K562 (cell line): Measurements from ENCODE around the gene KLRC3. TPM values are rescaled to one million over a fixed set of nuclear protein-coding genes. Genes with fewer than 3 reads are reported as not detected.

ENCODE experiments used
- ATAC-seq: fragments of 200-7000 bp; cut with Tn5 transposase; 3 replicates; pipeline ENCODE4 v1.9.1; 2020; ENCODE audit warnings: moderate library complexity
- BruUV-seq: library from RNA; stranded (reverse); fragments of 400-500 nt; replicated peaks from 2 replicates; lab custom pipeline; 2021; lab: Mats Ljungman, UMichigan
- CTCF ChIA-PET: fragments of 300-600 bp; formaldehyde crosslinking; extraction: SDS; loops from one replicate; lab custom pipeline; 2021; ENCODE audit warnings: low intra/inter-chr PET ratio; lab: Yijun Ruan, JAX
- POLR2A ChIA-PET: fragments of 300-600, 350-650 bp; sonication (Branson Sonifier 250); formaldehyde crosslinking; extraction: SDS; loops from one replicate; lab custom pipeline; 2021; ENCODE audit warnings: antibody characterized with exemption, inconsistent platforms; lab: Yijun Ruan, JAX
- DNase-seq, 4 experiments: peaks; one replicate each; pipeline versions ENCODE4 v3.0.0 to v3.0.0-alpha.2; 2011 to 2018; ENCODE audit warnings: low spot score in 3 of 4, mixed read lengths in 3 of 4; ENCODE audit errors: extremely low read depth in 1 of 4
- FAIRE-seq: peaks from 2 replicates; lab custom pipeline; 2011; peaks lifted over from hg19 to GRCh38; lab: Jason Lieb, UNC
- H2AFZ ChIP-seq: 2 replicates; pipeline ENCODE4 v1.6.0; 2011; ENCODE audit warnings: low read depth, low read length, control low read depth, inconsistent platforms
- H3K27ac ChIP-seq: fragments of 200-600 bp; 3 replicates; pipeline ENCODE4 v1.8.0; 2011; ENCODE audit warnings: low read depth, mild to moderate bottlenecking, control low read depth, inconsistent platforms, low read length, moderate library complexity, mixed read lengths; ENCODE audit errors: extremely low read depth
- H3K27me3 ChIP-seq, 2 experiments: fragments of 300-600 bp in 1 of 2; 2 replicates in 1 of 2; 3 replicates in 1 of 2; pipeline versions ENCODE4 v1.6.0 to v1.8.0; 2011; ENCODE audit warnings: inconsistent platforms in 2 of 2, low read length in 2 of 2, mild to moderate bottlenecking in 1 of 2, mixed read lengths in 1 of 2, moderate library complexity in 1 of 2; ENCODE audit not compliant: control insufficient read depth in 2 of 2, insufficient read depth in 2 of 2
- H3K36me3 ChIP-seq: fragments of 300-600 bp; 3 replicates; pipeline ENCODE4 v1.8.0; 2011; ENCODE audit warnings: mild to moderate bottlenecking, low read length, inconsistent platforms; ENCODE audit not compliant: control insufficient read depth, insufficient read depth
- H3K4me1 ChIP-seq, 2 experiments: fragments of 200-600 bp in 1 of 2; replicated peaks in 1 of 2; 2 replicates in 1 of 2; 3 replicates in 1 of 2; pipeline versions ENCODE4 v1.5.1 to v1.8.0; 2011; ENCODE audit warnings: inconsistent platforms in 2 of 2, low read length in 2 of 2, mild to moderate bottlenecking in 1 of 2, mixed read lengths in 1 of 2, moderate library complexity in 1 of 2; ENCODE audit not compliant: control insufficient read depth in 2 of 2, insufficient read depth in 2 of 2
- H3K4me2 ChIP-seq: 2 replicates; pipeline ENCODE4 v1.6.1; 2011; ENCODE audit warnings: low read length, control low read depth, inconsistent platforms, mixed read lengths; ENCODE audit not compliant: insufficient read depth
- H3K4me3 ChIP-seq: fragments of 200-600 bp; sonication (generic), shearing (Covaris generic); 2 replicates; pipeline ENCODE4 v1.5.1; 2016; ENCODE audit warnings: control low read depth, inconsistent platforms
- H3K79me2 ChIP-seq: fragments of 200-600 bp; 3 replicates; pipeline ENCODE4 v1.8.0; 2011; ENCODE audit warnings: low read length, inconsistent platforms; ENCODE audit not compliant: control insufficient read depth, insufficient read depth
- H3K9ac ChIP-seq, 2 experiments: 2 replicates each; pipeline versions ENCODE4 v1.6.0 to v1.6.1; 2011; ENCODE audit warnings: low read depth in 2 of 2, low read length in 2 of 2, control low read depth in 1 of 2, inconsistent platforms in 1 of 2, mild to moderate bottlenecking in 1 of 2, mixed read lengths in 1 of 2; ENCODE audit not compliant: insufficient read depth in 1 of 2
- H3K9me1 ChIP-seq: one replicate; pipeline ENCODE4 v1.6.0; 2011; ENCODE audit warnings: inconsistent platforms, mild to moderate bottlenecking, low read length, moderate library complexity; ENCODE audit not compliant: control insufficient read depth, insufficient read depth
- H3K9me3 ChIP-seq: replicated peaks from 2 replicates; pipeline ENCODE4 v1.5.1; 2011; ENCODE audit warnings: low read depth, low read length, inconsistent platforms; ENCODE audit not compliant: control insufficient read depth, insufficient read depth
- H4K20me1 ChIP-seq: replicated peaks from 2 replicates; pipeline ENCODE4 v1.6.1; 2011; ENCODE audit warnings: low read length, inconsistent platforms, mixed read lengths; ENCODE audit not compliant: control insufficient read depth, insufficient read depth
- AFF1 ChIP-seq, 2 experiments: fragments of 450-650 bp; IDR thresholded peaks; 2 replicates each; pipeline ENCODE4 v1.6.1; 2018; ENCODE audit warnings: mild to moderate bottlenecking in 2 of 2, low read depth in 1 of 2; ENCODE audit not compliant: partially characterized antibody in 2 of 2
- ARID2 ChIP-seq: fragments of 450-650 bp; IDR thresholded peaks from 2 replicates; pipeline ENCODE4 v1.6.1; 2017; ENCODE audit warnings: antibody characterized with exemption, mild to moderate bottlenecking
- CHAMP1 ChIP-seq: fragments of 450-650 bp; IDR thresholded peaks from 2 replicates; pipeline ENCODE4 v1.6.1; 2016; ENCODE audit warnings: mild to moderate bottlenecking
- FUS ChIP-seq: fragments of 200-400 bp; formaldehyde crosslinking; optimal IDR thresholded peaks from 2 replicates; pipeline ENCODE3; 2017; ENCODE audit warnings: low read depth, low read length
- GTF2F1 ChIP-seq: IDR thresholded peaks from 2 replicates; pipeline ENCODE4 v1.6.1; 2011; ENCODE audit warnings: low read depth, low read length, improper control_type of control experiment
- HLTF ChIP-seq: fragments of 450-650 bp; IDR thresholded peaks from 2 replicates; pipeline ENCODE4 v1.6.1; 2016
- HNRNPL ChIP-seq: fragments of 200-400 bp; formaldehyde crosslinking; IDR thresholded peaks from 2 replicates; pipeline ENCODE4 v1.6.1; 2017; ENCODE audit warnings: low read depth, mild to moderate bottlenecking, low read length
- RBM39 ChIP-seq: fragments of 200-400 bp; formaldehyde crosslinking; optimal IDR thresholded peaks from 2 replicates; pipeline ENCODE3; 2018; ENCODE audit warnings: low read depth, low read length
- SAFB ChIP-seq: fragments of 200-400 bp; formaldehyde crosslinking; IDR thresholded peaks from 2 replicates; pipeline ENCODE4 v1.6.1; 2017; ENCODE audit warnings: low read depth, low read length, borderline replicate concordance
- SMARCA5 ChIP-seq: fragments of 450-650 bp; IDR thresholded peaks from 2 replicates; pipeline ENCODE4 v1.6.1; 2016
- SREBF2 ChIP-seq: sonication (generic); formaldehyde crosslinking; IDR thresholded peaks from 2 replicates; pipeline ENCODE4 v1.4.0; 2020; ENCODE audit warnings: mild to moderate bottlenecking, missing genetic modification reagents
- ZNF274 ChIP-seq: IDR thresholded peaks from 2 replicates; pipeline ENCODE4 v1.6.1; 2011; ENCODE audit warnings: low read depth, mild to moderate bottlenecking, low read length, moderate library complexity, borderline replicate concordance
- ZNF518B ChIP-seq: fragments of 250-450 bp; sonication (Bioruptor Pico); IDR thresholded peaks from 2 replicates; pipeline ENCODE4 v1.5.0; 2021; ENCODE audit warnings: mild to moderate bottlenecking, moderate library complexity
- ZNF583 ChIP-seq: fragments of 250-450 bp; sonication (Bioruptor Pico); IDR thresholded peaks from 2 replicates; pipeline ENCODE4 v1.4.0; 2020
- ZNF584 ChIP-seq: fragments of 200-800 bp; sonication (Bioruptor generic); IDR thresholded peaks from 2 replicates; pipeline ENCODE4 v1.6.1; 2016; ENCODE audit warnings: low read depth, mild to moderate bottlenecking, missing genetic modification characterization, missing compliant biosample characterization
- WGBS: fragments of 100-300 bp; shearing (Covaris generic); methylation state at CpG from one replicate; pipeline ENCODE4 v1.1.6; 2016; ENCODE audit warnings: low coverage, mixed read lengths; ENCODE audit not compliant: insufficient coverage; ENCODE audit errors: missing lambda C conversion rate; 5-methylcytosine and 5-hydroxymethylcytosine counted together
- in situ Hi-C: fragments of 300-500 bp; cut with MboI; formaldehyde crosslinking; loops from 4 replicates; pipeline ENCODE4 v1.15.0; 2018; ENCODE audit warnings: inconsistent platforms, mixed read lengths
- intact Hi-C: fragments of 100-400 bp; cut with micrococcal nuclease; formaldehyde crosslinking; loops from 2 replicates; pipeline ENCODE4 v1.14.2; 2022
- polyA plus RNA-seq, 8 experiments: library from polyadenylated mRNA; depleted of rRNA in 4 of 8; stranded (reverse) in 5 of 8; unstranded in 3 of 8; fragments of >200 nt; fragmentation: Nextera tagmentation in 2 of 8; fragmentation: Illumina TruSeq in 1 of 8; extraction: Ambion mirVana in 2 of 8; extraction: Trizol in 1 of 8; gene quantifications; 2 replicates each; pipeline versions ENCODE4 v1.2.1 to v1.2.3, GENCODE V29; 2011 to 2014; ENCODE audit warnings: inconsistent platforms in 1 of 8, missing spikeins in 1 of 8
- total RNA-seq, 7 experiments: library from RNA; depleted of rRNA in 6 of 7; stranded (reverse); fragments of >200 nt in 6 of 7; fragmentation: Illumina TruSeq in 2 of 7; extraction: Trizol in 2 of 7; gene quantifications; 2 replicates each; pipeline versions ENCODE4 v1.2.1 to v1.2.3, GENCODE V29; 2011 to 2021; ENCODE audit warnings: low replicate concordance in 1 of 7

KLRC3 gene
- total and polyA plus RNA-seq, 9 of the 15 experiments (the other 6 are each of a cell fraction or from before 2014, with no cell fraction given): 0.09 to 0.32 (median 0.18) TPM; not detected in 5

- no TSS peak for BruUV-seq
- in situ Hi-C loops: loop anchor here (5.0 kb wide), 1 partner anchor 52 kb away; no protein-coding TSS in a partner anchor
- CTCF ChIA-PET: no interaction called here
- H3K4me3 ChIP-seq: no peak overlapping the region
- no peaks in the 10 kb centered on the region for H3K36me3 ChIP-seq
- no peaks in the 10 kb centered on the region for H3K79me2 ChIP-seq
- H3K4me1 ChIP-seq: no peaks in the 10 kb centered on the region
- no peak overlapping the region for H3K27ac ChIP-seq
- POLR2A ChIA-PET: no interaction called here
- FAIRE-seq (no peak), DNase-seq (no peak), ATAC-seq (no peak)
- H3K4me2 ChIP-seq: no peak overlapping the region
- no peak overlapping the region for H3K9ac ChIP-seq
- intact Hi-C loops: no loop called here
- no peaks in the 10 kb centered on the region for H4K20me1 ChIP-seq
- no peaks in the 10 kb centered on the region for H3K27me3 ChIP-seq
- no peak for TF ChIP-seq AFF1 (IDR thresholded peaks at IDR 0.05; ENCODE audit: low read depth in 1 of 2, partially characterized antibody in 2 of 2)
- TF ChIP-seq CHAMP1: no peak
- no peak for TF ChIP-seq ARID2
- TF ChIP-seq ZNF274: no peak
- TF ChIP-seq ZNF584: no peak
- no peak for TF ChIP-seq ZNF583 (CRISPR knock-in tag)
- TF ChIP-seq SMARCA5: no peak
- no peak for TF ChIP-seq RBM39
- no peak for TF ChIP-seq SREBF2 (CRISPR knock-in tag)
- TF ChIP-seq HNRNPL: no peak
- TF ChIP-seq FUS: no peak
- TF ChIP-seq HLTF: no peak
- TF ChIP-seq ZNF518B (CRISPR knock-in tag): no peak
- no peak for TF ChIP-seq GTF2F1
- no peak for TF ChIP-seq SAFB
- TF ChIP-seq, all 486 proteins: peak for 0
- whole genome bisulfite sequencing: 52% methylated on average over 5 of the region's 5 CpGs
- Histone ChIP-seq H3K9me3 (no peaks in the 10 kb centered on the region), H3K9me1 (no peaks in the 10 kb centered on the region), H2AFZ (no peak overlapping the region)
Measured at GRCh38 chr12:10405294-10405693, 15.1 kb downstream of the KLRC3 start.
